OCI-M2 (cell line): ENCODE data around the gene DIS3L.
"Not testable (repeated sequence)": the region's sequence is repeated elsewhere in the genome, so short reads cannot be mapped to it uniquely, and the experiment has no call there.

Source experiments
- DNase-seq: peaks from one replicate; lab custom pipeline; 2025; ENCODE audit not compliant: unreplicated experiment; lab: John Stamatoyannopoulos, UW

Gene DIS3L

DNA sequence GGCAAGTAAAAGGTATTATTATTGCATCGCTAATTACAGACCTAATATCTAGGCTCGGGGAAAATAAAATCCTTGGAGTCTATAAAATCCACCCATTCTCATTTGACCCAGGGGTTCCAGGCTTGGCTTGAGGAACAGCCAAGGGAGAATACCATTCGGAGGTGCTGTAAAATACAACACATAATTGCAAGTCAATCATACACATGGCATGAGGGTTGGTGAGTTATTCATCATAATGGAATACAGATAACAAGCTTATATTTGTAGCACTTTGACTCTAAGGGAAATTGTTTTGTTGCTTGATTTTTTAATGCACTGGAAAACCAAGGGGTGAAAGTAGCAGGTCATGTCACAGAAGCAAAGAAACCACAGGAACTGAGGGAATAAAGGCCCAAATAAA is 16.8 kb upstream of the DIS3L start:
- DNase-seq, result no peak

DNA sequence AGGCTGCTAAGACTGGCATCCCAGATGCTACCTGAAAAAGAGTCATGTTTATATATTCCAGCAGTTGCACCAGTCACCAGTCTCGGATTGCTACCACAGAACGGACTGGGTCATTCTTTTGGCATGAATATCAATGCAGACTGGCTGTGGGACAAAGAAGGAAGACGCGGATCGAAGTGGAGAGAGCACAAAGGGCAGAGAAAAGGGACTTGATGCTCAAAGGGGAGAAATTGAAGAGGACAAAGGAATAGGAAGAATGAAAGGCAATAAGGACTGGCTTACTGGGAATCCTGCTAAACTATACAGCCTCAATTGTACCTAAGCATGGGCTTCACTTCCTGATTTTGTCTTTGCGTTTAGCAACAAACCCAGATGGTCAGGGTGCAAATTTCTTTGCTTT is 15.3 kb upstream of the DIS3L start:
- no peak for DNase-seq

DNA sequence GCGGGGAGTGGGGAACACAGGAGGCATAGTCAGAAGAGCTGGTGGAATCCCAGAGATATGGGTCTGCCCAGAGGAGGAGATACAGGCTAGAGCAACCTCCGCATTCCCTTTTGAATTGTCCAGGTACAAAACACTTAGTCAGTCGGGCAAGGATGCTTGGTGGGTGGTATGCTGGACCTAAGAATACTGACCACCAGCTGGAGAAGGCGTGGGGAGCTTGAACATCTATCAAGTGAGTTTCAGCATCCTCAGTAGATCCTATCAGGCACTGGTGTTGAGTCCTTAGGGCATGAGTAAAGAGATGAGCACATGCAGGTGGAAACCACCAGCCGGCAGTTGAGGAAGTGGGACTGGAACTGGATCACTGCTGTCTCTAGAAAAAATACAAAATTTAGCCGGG is 14.7 kb upstream of the DIS3L start:
- DNase-seq, result no peak

- DNase-seq, result no peak
Measured at GRCh38 chr15:66284271-66284670, 9.1 kb upstream of the DIS3L start.

DNA sequence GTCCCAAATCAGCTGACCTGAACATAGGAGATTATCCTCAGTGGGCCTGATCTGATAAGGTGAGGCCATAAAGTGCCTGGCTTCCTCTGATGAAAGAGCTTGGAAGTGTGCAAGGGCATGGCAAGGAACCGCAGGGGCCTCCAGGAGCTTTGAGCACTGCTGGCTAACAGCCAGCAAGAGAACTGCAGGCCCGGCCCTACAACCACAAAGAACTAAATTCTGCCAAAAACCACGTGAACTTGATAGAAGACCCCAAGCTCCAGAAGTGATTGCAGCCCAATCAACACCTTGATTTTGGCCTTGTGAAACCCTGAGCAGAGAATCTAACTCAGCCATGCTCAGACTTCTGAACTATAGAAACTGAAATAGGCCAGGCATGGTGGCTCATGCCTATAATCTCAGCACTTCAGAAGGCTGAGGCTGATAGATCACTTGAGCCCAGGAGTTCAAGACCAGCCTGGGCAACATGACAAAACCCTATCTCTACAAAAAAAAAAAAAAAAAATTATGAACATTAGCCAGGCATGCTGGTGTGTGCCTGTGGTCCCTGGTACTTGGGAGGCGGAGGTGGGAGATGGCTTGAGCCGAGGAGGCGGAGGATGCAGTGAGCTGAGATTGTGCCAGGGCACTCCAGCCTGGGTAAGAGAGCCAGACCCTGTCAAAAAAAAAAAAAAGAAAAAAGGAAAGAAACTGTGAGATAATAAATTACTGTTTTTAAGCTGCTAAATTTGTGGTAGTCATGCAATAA is 7.7 kb upstream of the DIS3L start:
- DNase-seq, result no peak

DNA sequence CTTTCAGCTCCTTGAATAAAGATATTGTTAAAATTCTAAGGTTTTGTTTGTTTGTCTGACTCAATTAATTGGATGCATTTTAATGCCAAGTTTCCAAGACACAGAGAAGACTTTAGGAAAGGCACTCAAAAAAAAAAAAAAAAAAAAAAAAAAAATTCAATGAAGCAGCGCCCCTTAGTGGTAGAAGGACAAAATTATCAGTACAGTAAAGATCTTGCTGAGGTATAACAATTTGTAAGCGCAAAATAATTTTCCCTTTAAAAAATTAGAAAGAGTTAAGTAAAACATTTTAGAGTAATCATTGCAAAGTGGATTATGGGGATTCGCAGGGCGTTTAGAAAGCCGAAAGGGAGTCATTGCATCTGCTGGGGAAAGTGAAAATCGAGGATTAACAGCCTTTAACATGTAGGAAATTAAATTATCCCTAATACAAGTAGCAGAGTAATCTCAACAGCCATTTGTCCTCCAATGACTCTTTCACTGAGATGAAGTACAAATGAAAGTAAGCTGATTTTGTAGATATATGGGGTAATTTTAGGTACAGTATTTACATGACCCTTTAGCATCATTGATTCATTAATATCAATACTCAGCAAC is 5.8 kb upstream of the DIS3L start:
- DNase-seq, result no peak

DNA sequence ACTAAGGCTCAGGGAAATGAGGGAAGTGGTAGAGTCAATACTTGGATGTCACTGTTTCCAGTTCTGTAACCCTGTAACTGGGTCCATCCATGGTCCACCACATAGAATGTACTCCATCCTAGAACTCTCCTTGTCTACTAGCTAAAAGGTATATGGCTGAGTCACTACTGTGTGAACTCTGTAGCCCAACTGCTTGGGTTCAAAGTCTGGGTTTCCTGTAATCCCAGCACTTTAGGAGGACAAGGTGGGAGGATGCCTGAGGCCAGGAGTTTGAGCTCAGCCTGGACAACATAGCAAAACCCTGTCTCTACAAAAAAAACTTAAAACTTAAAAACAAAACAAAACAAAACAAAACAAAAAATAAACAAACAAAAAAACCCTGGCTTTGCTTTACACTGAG is 5.3 kb upstream of the DIS3L start:
- DNase-seq, result no peak

- DNase-seq, result no peak
Measured at GRCh38 chr15:66288551-66289185, 4.7 kb upstream of the DIS3L start.

DNA sequence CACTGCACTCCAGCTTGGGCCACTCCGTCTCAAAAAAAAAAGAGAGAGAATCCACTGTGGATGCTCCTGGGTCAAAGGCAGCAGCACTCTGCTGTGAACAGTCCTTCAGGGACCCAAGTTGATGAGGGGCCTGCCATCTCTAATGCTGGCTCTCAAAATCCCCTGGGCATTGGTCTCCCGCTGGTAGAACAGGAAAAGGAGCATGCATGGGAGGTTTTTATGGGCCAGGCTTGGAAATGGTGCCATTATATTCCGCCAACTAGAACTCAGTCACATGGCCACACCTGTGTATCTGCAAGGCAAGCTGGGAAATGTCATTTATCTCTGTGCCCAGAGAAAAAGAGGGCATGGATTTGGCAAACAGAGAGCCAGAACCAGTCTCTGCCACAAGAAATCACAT is 3.4 kb upstream of the DIS3L start:
- DNase-seq, result no peak

- no peak for DNase-seq
Measured at GRCh38 chr15:66290518-66290917, 2.9 kb upstream of the DIS3L start.

DNA sequence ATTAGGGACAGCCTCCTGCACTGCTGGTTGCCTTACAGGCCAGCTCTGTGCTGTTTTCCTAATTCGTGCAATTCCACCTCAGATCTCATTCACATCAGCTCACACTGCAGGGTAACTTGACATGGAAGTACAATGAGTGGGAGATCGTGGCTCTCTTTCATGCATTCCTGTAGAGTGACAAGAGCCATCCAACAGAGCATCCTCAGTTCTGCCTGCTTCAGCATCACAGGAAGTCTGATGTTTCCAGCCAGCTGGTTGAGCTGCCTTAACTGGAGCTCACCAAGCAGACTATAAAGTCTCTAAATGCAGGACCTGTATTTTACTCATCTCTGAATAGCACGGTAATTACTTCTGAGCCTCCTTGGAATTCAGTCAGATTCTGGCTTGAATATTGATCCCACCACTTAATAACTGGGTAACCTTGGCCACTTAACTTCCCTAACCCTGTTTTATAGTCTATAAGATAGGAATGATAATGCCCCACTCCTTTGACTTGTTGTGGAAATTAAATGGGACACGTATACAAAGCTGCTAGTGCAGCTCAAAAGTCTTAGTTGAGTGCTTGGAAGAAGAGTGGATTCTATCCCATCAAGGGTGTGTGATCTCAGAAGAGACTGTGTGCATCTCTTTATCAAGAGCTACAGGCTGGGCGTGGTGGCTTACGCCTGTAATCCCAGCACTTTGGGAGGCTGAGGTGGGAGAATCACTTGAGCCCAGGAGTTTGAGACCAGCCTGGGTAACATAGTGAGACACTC is 1.4 kb upstream of the DIS3L start:
- no peak for DNase-seq

GRCh38 chr15:66292571-66293418 is 573 bp upstream of the DIS3L start:
- no peak for DNase-seq

DNA sequence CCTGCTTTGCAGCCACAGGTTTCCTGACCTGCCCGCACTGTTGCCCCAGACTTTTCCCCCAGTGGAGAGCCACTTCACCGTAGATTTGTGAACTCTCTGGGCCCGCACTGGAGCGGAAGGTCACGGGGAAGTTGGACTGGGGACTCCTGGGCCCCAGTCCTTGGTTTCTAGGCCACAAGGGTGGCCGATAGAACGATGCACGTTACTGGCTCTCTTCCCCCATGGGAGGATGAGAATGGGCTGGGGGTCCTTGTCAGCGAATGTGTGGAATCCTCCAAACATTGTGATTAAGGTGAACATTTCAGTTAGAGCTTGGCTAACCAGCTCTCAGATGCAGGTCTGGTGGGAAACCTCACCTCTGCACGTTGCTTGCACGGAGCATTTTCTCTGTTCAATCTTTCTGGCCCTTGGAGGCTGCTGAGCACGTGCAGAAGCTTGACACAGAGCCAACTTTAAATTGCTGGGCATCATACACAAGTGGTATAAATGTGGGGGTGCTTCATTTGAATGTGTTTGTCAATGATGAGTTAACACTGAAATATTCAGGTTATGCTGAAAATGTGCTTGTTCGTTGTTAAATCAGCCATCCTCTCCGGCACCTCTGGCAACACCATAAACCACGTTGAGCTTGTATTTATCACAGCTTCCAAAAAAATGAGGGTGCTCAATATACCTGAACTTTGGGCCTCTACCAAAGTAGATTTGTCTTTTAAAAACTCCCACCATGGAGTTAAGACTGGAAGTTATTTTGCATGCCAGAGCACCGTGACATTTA is 976 bp downstream of the DIS3L start:
- DNase-seq, result no peak

- no peak for DNase-seq
Measured at GRCh38 chr15:66294932-66295235, 1.5 kb downstream of the DIS3L start.

DNA sequence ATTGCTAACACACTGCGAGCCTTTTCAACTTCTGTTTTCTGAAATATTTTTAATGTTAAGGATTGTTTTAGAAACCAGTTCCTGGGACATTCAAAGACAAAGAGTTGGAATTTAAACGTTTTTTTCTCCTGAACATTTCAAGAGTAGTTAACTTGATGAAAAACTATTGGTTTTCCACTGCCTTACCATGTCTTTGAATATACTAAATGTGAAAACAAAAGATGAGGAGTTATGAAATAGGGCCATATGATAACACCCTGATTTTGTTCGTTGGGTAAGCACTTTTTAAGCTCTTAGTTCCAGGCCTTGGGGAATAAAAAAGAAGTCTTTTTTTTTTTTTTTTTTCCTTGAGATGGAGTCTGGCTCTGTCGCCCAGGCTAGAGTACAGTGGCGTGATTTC is 2.8 kb downstream of the DIS3L start:
- DNase-seq, result no peak

GRCh38 chr15:66298803-66299251 is 5.5 kb downstream of the DIS3L start:
- DNase-seq, result no peak

GRCh38 chr15:66302489-66303278 is 9.3 kb downstream of the DIS3L start:
- DNase-seq, result no peak

- not testable (repeated sequence) for DNase-seq
Measured at GRCh38 chr15:66304425-66304824, 11.1 kb downstream of the DIS3L start.

DNA sequence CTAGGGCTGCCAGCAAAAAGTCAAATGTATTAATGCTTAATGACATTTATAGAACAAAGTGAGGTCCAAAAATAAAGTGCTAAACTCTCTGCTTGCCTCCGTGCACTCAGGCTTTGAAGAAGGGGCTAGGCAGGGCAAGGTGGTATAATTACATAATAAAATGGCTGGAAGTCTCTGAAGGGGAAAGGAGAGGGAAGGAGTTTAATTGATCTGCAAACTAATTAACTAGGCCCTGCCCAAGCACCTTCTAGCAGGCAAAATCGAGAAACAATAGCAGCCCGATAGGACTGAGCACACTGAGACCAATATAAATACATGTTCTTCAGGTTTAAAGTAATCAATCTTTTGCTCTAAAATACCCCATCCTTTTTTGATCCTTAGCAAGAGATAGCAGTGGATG is 13.0 kb downstream of the DIS3L start:
- DNase-seq, result no peak
